ENCODE data around the gene RABGAP1L.

DNA sequence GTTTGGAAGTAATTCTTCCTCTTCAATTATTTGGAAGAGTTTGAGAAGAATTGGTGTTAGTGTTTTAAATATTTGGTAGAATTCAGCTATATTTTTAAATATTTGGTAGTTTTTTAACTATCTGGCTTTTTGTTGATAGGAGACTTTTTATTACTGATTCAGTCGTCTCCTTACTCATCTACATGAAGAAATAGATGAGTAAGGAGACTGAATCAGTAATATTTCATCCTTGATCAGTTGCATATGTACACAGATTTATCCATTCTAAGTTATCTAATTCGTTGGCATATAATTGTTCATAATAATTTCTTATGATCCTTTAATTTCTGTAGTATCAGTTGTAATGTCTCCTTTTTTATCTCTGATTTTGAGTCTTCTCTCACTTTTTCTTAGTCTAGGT is 512.5 kb downstream of the RABGAP1L start:
- TF ChIP-seq EZH2 (IDR thresholded peaks at IDR 0.05) (no peak), CTCF (IDR thresholded peaks at IDR 0.05) (no peak)
